Osteocyte (in vitro differentiated cells): ENCODE data around the gene LTBP3. TPM values are rescaled to one million over a fixed set of nuclear protein-coding genes. Genes with fewer than 3 reads are reported as not detected.

Experiments
- DNase-seq: peaks from one replicate; pipeline ENCODE4 v3.0.0; 2021; ENCODE audit warnings: mixed read lengths; ENCODE audit not compliant: unreplicated experiment; ENCODE audit errors: extremely low spot score
- H3K27ac Mint-ChIP-seq: one replicate; pipeline ENCODE4 v1.8.0; 2021; ENCODE audit warnings: mild to moderate bottlenecking, mixed read lengths; ENCODE audit not compliant: unreplicated experiment
- H3K27me3 Mint-ChIP-seq: one replicate; pipeline ENCODE4 v1.8.0; 2021; ENCODE audit warnings: mixed read lengths; ENCODE audit not compliant: unreplicated experiment
- H3K36me3 Mint-ChIP-seq: one replicate; pipeline ENCODE4 v1.8.0; 2021; ENCODE audit warnings: mixed read lengths; ENCODE audit not compliant: unreplicated experiment
- H3K4me1 Mint-ChIP-seq: one replicate; pipeline ENCODE4 v1.8.0; 2021; ENCODE audit warnings: mixed read lengths; ENCODE audit not compliant: unreplicated experiment
- H3K4me3 Mint-ChIP-seq: one replicate; pipeline ENCODE4 v1.8.0; 2021; ENCODE audit warnings: mild to moderate bottlenecking, moderate library complexity, mixed read lengths; ENCODE audit not compliant: unreplicated experiment
- H3K9me3 Mint-ChIP-seq: one replicate; pipeline ENCODE4 v1.8.0; 2021; ENCODE audit warnings: mixed read lengths; ENCODE audit not compliant: unreplicated experiment
- CTCF ChIP-seq: fragments of 200-600 bp; sonication (generic); IDR thresholded peaks from 2 replicates; pipeline ENCODE4 v1.5.0; 2021; ENCODE audit warnings: antibody characterized with exemption, mild to moderate bottlenecking, moderate library complexity
- total RNA-seq: library from RNA; stranded (reverse); gene quantifications from 2 replicates; pipeline ENCODE4 v1.2.1, GENCODE V29; 2021

Gene LTBP3
- total RNA-seq, 1 donor from 2014 or later, result 256 TPM

- Mint-ChIP-seq H3K4me3 (no peak overlapping the region), H3K27me3 (no peaks in the 10 kb centered on the region), H3K4me1 (peaks cover 7% of the 10 kb centered on the region), H3K9me3 (no peaks in the 10 kb centered on the region), H3K27ac (no peak overlapping the region), H3K36me3 (peaks cover 10% of the 10 kb centered on the region)
- TF ChIP-seq CTCF, result no peak
- DNase-seq, result no peak
Observed at GRCh38 chr11:65599216-65599954, 41.2 kb upstream of the LTBP3 start.

GRCh38 chr11:65598258-65598699 is 40.1 kb upstream of the LTBP3 start:
- Mint-ChIP-seq H3K9me3 (no peaks in the 10 kb centered on the region), H3K4me3 (no peak overlapping the region), H3K27ac (no peak overlapping the region), H3K27me3 (no peaks in the 10 kb centered on the region), H3K4me1 (peaks cover 7% of the 10 kb centered on the region), H3K36me3 (peaks cover 3% of the 10 kb centered on the region)
- no peak for DNase-seq
- TF ChIP-seq CTCF, result no peak

GRCh38 chr11:65596520-65596919 is 38.4 kb upstream of the LTBP3 start:
- Mint-ChIP-seq H3K36me3 (peaks cover 3% of the 10 kb centered on the region), H3K4me3 (no peak overlapping the region), H3K9me3 (no peaks in the 10 kb centered on the region), H3K27me3 (no peaks in the 10 kb centered on the region), H3K4me1 (peaks cover 7% of the 10 kb centered on the region), H3K27ac (no peak overlapping the region)
- TF ChIP-seq CTCF, result no peak
- no peak for DNase-seq

- no peaks in the 10 kb centered on the region for H3K27me3 Mint-ChIP-seq
- no peak within 1 kb of the TSS for H3K4me3 Mint-ChIP-seq
Observed at GRCh38 chr11:65595543-65596281, 37.6 kb upstream of the LTBP3 start, which contains the start of gene KCNK7. Gene KCNK7, minus strand, starts transcription at chr11:65595800. Its CDS starts 28 bp downstream, at chr11:65595772.

More at GRCh38 chr11:65595543-65596281, 37.6 kb upstream of the LTBP3 start, which contains the start of gene KCNK7:
- Mint-ChIP-seq H3K9me3 (no peaks in the 10 kb centered on the region), H3K27ac (no peak within 1 kb of the TSS), H3K36me3 (peaks cover 3% of the 10 kb centered on the region), H3K4me1 (peaks cover 9% of the 10 kb centered on the region)
- DNase-seq, result no peak
- TF ChIP-seq CTCF, result no peak
